ENCODE measurements around the gene GALC.
A peak's percentile ranks its signal among the peaks of the same experiment; 100 is the strongest.
"Not testable (repeated sequence)": the region's sequence is repeated elsewhere in the genome, so short reads cannot be mapped to it uniquely, and the experiment has no call there.

The GALC gene

DNA sequence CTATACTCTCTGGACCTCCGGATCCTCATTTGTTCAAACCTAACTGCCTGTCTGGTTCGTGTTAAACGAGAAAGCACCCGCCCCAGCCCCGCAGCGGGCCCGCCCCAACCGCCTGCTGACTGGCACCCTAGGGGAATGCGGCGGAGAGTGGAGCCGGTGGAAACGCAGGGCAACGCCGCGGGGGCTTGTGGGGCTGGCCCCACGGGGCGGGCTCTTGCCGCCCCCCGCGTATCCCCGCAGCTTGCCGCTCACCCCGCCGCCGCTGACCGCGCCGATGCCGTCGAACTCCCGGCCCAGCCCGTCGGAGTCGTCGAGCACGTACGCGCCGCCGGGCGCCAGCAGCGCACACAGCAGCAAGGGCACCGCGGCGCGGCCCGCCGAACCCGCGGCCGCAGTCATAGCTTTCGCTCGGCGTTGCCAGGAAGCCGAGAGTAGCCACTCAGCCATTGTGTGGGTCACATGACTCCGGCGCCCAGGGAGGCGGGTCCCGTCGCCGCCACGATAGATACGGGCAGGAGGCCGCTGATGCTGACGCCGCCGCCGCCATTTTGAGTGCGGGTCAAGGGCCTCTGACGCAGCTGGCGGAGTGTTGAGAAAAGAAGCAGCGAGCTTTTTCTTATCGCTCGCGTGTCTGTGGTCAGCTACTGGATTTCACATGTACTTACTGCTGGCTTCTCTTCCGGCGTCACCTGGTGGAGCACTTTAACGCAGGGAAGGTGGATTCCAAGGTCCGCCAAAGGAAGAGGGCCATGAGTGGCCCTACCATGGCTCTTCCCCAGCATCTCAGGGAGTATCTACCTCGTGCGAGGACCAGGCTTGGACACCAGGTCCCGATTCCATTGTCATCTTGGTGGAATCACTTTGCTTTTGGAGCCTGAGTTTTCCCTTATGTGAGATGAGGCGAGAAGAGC is at the start of gene GALC:
GALC (minus strand) TSS at position 465 of the 911 bp plus-strand sequence; CDS start at position 447, 18 bp downstream.
- peak; percentile 94 for DNase-seq (ENCODE audit: low read depth, low spot score)

- no peak for DNase-seq (ENCODE audit: low read depth, low spot score)
Measured at GRCh38 chr14:88040146-88040545, 47.2 kb upstream of the GALC start.

DNA sequence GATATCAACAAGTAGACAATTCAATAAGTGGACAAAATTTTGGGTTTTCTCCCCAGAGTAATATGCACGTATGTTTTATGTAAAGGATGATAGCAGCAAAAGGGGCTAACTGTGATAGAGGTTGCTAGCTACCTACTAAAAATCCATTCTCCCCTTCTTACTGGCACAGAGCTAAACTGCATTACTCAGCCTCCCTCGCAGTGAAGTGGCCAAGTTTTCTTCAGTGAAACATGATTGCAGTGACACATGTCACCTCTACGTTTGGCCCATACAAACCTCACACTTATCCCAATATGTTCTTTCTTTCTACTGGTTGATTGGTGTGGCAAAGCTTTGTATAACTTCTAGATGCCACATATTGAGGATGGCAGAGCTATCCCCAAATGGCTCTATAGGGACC is 46.2 kb upstream of the GALC start:
- DNase-seq (ENCODE audit: low read depth, low spot score) = no peak

- no peak for DNase-seq (ENCODE audit: low read depth, low spot score)
Measured at GRCh38 chr14:88037325-88037724, 44.3 kb upstream of the GALC start.

- no peak for DNase-seq (ENCODE audit: low read depth, low spot score)
Measured at GRCh38 chr14:88036422-88036821, 43.4 kb upstream of the GALC start.

GRCh38 chr14:88034076-88034475 is 41.1 kb upstream of the GALC start:
- DNase-seq (ENCODE audit: low read depth, low spot score) = no peak

DNA sequence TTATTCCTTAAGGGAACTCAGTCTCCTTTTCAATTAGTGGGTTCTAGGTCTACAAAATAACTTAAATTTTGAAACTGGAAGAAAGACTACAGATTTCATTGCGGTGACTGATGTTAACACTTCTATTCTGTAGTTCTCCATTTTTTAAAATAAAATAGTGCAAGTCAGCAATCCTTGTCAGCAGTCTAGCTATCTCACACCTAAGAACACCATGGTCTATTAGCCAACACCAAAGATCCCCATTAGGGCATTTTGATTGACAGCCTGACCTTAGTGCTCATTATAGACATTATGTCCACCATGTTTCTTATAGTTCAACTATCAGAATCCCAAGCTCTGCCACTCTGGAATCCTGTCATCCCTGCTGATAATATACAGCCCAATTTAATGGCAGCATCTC is 39.4 kb upstream of the GALC start:
- DNase-seq (ENCODE audit: low read depth, low spot score) = no peak

GRCh38 chr14:88030892-88031291 is 37.9 kb upstream of the GALC start:
- no peak for DNase-seq (ENCODE audit: low read depth, low spot score)

GRCh38 chr14:88030079-88030478 is 37.1 kb upstream of the GALC start:
- no peak for DNase-seq (ENCODE audit: low read depth, low spot score)

DNA sequence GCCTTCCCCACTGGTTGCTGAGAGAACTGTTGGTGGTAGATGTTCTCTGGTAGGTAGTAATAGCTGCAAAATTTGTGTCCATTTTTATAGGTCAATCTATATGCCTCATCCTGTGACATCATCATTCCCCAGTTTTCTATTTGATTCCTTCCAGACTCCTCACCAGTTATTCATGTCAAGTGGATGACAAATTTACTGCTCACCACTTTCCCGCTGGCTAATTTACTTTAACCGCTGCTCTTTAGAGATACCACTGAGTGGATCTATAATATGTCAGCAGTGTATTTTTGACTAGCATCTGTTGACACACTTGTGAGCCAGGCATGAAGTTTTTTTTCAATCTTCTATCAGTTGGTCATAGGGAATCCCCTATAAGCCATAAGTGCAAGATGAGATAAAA is 36.5 kb upstream of the GALC start:
- no peak for DNase-seq (ENCODE audit: low read depth, low spot score)

DNA sequence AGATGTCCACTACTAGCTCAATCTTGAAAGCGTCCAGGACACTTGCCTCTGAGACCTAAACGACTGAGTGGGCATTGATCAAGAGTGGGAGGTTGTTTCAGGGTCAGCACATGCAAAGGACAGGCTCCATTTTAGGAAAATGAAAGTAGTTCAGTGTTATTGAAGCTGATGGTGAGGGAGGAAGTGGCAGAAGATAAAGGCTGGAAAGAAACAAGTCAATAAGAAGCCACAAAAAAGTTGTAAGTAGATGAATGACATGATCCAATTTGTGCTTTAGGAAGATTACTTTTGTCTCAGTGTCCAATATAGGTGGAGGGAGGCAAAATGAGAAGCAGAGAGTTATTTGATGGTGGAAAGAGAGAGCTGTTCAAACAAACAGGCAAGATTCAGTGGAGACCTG is 33.9 kb upstream of the GALC start:
- no peak for DNase-seq (ENCODE audit: low read depth, low spot score)

DNA sequence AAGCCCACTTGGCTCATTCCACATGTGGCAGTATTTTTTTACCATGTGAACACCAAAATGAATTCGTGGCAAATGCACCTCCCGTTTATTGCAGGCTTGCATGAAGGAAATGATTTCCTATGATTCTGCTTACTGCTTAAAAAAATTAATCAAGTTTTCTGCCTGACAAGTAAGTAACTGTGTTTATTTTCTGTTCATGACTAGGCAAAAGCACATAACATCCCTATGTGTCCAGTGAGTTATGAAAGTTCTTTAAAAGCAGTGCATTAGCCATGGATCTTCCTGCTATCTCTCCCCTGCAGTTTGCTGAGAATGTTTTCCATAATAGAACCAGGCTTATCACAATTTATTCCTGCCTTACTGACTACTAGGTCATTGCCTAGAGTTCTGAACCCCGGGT is 32.3 kb upstream of the GALC start:
- DNase-seq (ENCODE audit: low read depth, low spot score) = no peak

DNA sequence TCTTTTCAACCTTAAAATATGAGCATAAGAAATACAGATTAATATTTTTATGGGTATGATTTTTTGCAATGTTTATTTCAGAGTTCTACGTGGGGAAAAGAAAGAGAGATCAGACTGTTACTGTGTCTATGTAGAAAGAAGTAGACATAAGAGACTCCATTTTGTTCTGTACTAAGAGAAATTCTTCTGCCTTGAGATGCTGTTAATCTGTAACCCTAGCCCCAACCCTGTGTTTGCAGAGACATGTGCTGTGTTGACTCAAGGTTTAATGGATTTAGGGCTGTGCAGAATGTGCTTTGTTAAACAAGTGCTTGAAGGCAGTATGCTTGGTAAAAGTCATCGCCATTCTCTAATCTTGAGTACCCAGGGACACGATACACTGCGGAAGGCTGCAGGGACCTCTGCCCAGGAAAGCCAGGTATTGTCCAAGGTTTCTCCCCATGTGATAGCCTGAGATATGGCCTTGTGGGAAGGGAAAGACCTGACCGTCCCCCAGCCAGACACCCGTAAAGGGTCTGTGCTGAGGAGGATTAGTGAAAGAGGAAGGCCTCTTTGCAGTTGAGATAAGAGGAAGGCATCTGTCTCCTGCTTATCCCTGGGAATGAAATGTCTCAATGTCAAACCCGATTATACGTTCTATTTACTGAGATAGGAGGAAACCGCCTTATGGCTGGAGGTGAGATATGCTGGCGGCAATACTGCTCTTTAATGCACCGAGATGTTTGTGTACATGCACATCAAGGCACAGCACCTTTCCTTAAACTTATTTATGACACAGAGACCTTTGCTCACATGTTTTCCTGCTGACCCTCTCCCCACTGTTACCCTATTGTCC is 31.5 kb upstream of the GALC start:
- DNase-seq (ENCODE audit: low read depth, low spot score) = not testable (repeated sequence)

DNA sequence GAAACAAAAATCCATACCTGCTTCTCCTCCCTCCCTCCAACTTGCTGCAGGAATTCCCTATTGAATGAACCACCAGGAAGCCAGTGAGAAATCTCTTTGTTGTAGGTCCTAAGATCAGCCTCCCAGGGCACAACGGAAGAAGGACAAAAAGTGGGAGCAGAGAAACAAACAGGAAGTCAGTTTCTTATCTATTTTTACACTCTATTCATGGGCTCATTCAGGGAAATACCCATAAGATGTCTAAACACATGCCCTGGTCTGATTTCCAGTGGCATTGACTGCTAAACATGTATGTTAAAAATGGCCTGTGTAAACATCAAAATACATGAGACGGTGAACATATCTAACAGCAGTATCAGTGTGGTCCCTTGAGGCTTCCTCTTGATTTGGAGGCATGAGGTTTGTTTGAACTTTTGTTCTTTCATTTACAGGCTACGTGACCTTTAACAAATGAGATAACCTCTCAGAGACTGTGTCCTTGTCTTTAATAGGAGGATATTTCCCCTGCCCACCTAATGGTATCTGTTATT is 30.7 kb upstream of the GALC start:
- DNase-seq (ENCODE audit: low read depth, low spot score) = no peak

DNA sequence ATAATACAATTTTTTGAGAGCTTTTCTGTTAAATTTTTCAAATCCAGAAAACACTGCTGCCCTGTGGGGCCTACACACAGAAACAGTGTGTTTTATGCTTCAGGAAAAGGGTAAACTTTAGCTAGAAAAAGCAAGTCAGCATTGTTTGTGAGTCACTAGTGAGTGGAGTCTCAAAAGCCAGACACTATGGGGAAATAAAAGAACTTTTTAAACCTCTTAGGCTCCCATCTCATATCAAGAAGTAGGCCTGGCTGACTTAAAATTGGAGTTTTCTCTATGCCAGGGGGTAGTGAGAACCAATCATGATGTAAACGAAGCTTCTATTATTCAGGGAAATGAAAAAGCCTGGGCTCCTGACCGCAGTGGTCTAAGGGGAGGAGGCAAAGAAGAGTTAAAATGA is 24.6 kb upstream of the GALC start:
- DNase-seq (ENCODE audit: low read depth, low spot score) = no peak

- no peak for DNase-seq (ENCODE audit: low read depth, low spot score)
Measured at GRCh38 chr14:88016768-88017167, 23.8 kb upstream of the GALC start.

DNA sequence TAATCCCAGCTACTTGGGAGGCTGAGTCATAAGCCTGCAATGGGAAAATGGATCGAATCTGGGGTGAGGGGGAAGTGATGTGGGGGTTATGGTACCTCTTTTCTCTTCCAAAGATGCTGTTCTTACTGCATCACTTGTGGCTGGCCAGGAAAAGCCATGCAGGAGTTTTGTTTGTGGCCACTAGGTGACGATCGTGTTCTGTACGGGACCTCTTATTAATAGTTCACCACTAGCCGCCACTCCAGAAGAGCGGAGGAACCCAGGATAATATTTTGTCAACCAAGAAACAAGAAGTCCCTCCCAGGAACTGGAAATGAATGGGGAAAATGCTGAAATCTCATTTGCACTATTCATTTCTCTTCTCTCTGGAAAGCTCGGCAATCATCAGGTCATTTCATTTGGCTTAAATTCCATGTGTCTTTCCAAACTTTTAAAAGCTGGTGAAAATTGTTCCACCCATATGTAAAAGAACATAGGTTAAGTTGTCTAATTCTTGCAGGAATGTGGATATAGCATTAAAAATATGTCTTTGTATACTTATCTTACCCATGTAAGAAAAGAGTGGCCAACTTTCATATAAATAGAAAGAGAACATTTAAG is 20.9 kb upstream of the GALC start:
- DNase-seq (ENCODE audit: low read depth, low spot score) = peak; percentile 66

DNA sequence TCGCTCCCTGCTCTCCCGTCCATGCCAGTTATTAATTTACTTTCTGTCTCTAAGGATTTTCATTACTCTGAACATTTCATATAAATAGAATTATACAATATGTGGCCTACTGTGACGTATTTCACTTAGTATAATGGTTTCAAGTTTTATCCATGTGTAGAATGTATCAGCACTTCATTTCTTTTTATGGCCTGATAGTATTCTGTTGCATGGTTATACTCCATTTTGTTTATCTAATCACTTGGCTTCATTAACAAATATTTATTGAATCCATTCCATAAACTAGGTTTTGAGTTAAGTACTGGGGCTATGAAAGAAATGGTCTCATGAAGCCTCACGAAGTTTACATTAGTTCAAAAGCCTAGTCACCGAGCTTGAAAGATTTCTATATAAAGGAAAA is 19.5 kb upstream of the GALC start:
- no peak for DNase-seq (ENCODE audit: low read depth, low spot score)

GRCh38 chr14:88010331-88010730 is 17.3 kb upstream of the GALC start:
- no peak for DNase-seq (ENCODE audit: low read depth, low spot score)

GRCh38 chr14:88009486-88009885 is 16.5 kb upstream of the GALC start:
- no peak for DNase-seq (ENCODE audit: low read depth, low spot score)

DNA sequence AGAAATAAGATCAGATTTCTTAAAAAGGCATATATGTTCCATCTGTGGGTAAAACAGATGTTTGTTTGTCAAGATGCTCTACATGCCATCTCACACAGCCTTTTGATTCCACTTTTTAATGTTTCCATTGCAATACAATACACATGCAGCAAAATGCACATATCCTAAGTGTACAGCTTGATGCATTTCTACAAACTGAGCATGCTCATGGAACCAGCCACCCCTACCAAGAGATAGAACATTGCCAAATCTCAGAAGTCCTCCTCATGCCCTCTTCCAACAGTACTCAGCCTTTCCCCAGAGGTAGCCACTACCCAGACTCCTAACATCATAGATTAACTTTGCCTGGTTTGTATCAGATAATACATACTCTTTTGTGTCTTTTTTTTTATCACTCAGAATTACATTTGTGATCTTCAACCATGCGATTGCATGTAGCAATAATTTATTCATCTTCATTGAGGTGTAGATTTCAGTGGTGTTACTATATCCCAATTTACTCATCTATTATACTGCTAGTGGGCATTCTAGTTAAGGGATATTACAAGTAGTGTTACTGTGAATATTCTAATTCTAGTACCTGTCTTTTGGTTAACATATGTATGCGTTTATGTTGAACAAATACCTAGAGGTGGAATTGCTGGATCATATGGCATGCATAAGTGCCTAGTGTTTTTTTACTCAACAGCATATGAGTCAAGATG is 15.2 kb upstream of the GALC start:
- no peak for DNase-seq (ENCODE audit: low read depth, low spot score)

Data from ELF-1 (cell line).